ENCODE data around the gene KCNMB2.

Gene KCNMB2

GRCh38 chr3:178597371-178597770 lies 61.1 kb downstream of the KCNMB2 start:
- no peaks in the 10 kb centered on the region for H3K4me1 ChIP-seq (ENCODE audit: insufficient read depth, insufficient read length)
- H3K36me3 ChIP-seq (ENCODE audit: insufficient read depth, insufficient read length, low read length): no peaks in the 10 kb centered on the region
- no peak overlapping the region for H3K4me3 ChIP-seq (ENCODE audit: insufficient read length, low read depth)
- TF ChIP-seq SUZ12 (IDR thresholded peaks at IDR 0.05; ENCODE audit: extremely low read depth, insufficient read depth, insufficient read length): no peak
- no peak for TF ChIP-seq ZNF274 (IDR thresholded peaks at IDR 0.05; ENCODE audit: low read depth, low read length)
- TF ChIP-seq YY1 (IDR thresholded peaks at IDR 0.05; ENCODE audit: insufficient read depth, insufficient read length): no peak
- no peak for DNase-seq (ENCODE audit: low read depth, low spot score)
- no peaks in the 10 kb centered on the region for H3K27me3 ChIP-seq (ENCODE audit: insufficient read depth, insufficient read length)
- no peak overlapping the region for H3K9ac ChIP-seq (ENCODE audit: insufficient read length, low read depth)
- H3K9me3 ChIP-seq (ENCODE audit: insufficient read depth, low read length): no peaks in the 10 kb centered on the region

- no peak for DNase-seq (ENCODE audit: low read depth, low spot score)
- TF ChIP-seq YY1 (IDR thresholded peaks at IDR 0.05; ENCODE audit: insufficient read depth, insufficient read length) (no peak), SUZ12 (IDR thresholded peaks at IDR 0.05; ENCODE audit: extremely low read depth, insufficient read depth, insufficient read length) (no peak), ZNF274 (IDR thresholded peaks at IDR 0.05; ENCODE audit: low read depth, low read length) (no peak)
- H3K27me3 ChIP-seq (ENCODE audit: insufficient read depth, insufficient read length): no peaks in the 10 kb centered on the region
- no peaks in the 10 kb centered on the region for H3K4me1 ChIP-seq (ENCODE audit: insufficient read depth, insufficient read length)
- no peak overlapping the region for H3K9ac ChIP-seq (ENCODE audit: insufficient read length, low read depth)
- no peaks in the 10 kb centered on the region for H3K36me3 ChIP-seq (ENCODE audit: insufficient read depth, insufficient read length, low read length)
- H3K9me3 ChIP-seq (ENCODE audit: insufficient read depth, low read length): no peaks in the 10 kb centered on the region
- no peak overlapping the region for H3K4me3 ChIP-seq (ENCODE audit: insufficient read length, low read depth)
Observed at GRCh38 chr3:178602856-178603255, 66.6 kb downstream of the KCNMB2 start.

- no peak for TF ChIP-seq SUZ12 (IDR thresholded peaks at IDR 0.05; ENCODE audit: extremely low read depth, insufficient read depth, insufficient read length)
- no peak for TF ChIP-seq YY1 (IDR thresholded peaks at IDR 0.05; ENCODE audit: insufficient read depth, insufficient read length)
- TF ChIP-seq ZNF274 (IDR thresholded peaks at IDR 0.05; ENCODE audit: low read depth, low read length): no peak
- H3K9ac ChIP-seq (ENCODE audit: insufficient read length, low read depth): no peak overlapping the region
- H3K9me3 ChIP-seq (ENCODE audit: insufficient read depth, low read length): no peaks in the 10 kb centered on the region
- H3K4me1 ChIP-seq (ENCODE audit: insufficient read depth, insufficient read length): no peaks in the 10 kb centered on the region
- H3K36me3 ChIP-seq (ENCODE audit: insufficient read depth, insufficient read length, low read length): no peaks in the 10 kb centered on the region
- DNase-seq (ENCODE audit: low read depth, low spot score): no peak
- H3K4me3 ChIP-seq (ENCODE audit: insufficient read length, low read depth): no peak overlapping the region
- H3K27me3 ChIP-seq (ENCODE audit: insufficient read depth, insufficient read length): no peaks in the 10 kb centered on the region
Observed at GRCh38 chr3:178603735-178604134, 67.5 kb downstream of the KCNMB2 start.

GRCh38 chr3:178618197-178618596 lies 82.0 kb downstream of the KCNMB2 start:
- Histone ChIP-seq H3K9me3 (ENCODE audit: insufficient read depth, low read length) (no peaks in the 10 kb centered on the region), H3K4me1 (ENCODE audit: insufficient read depth, insufficient read length) (peaks cover 2% of the 10 kb centered on the region), H3K36me3 (ENCODE audit: insufficient read depth, insufficient read length, low read length) (no peaks in the 10 kb centered on the region), H3K4me3 (ENCODE audit: insufficient read length, low read depth) (no peak overlapping the region), H3K9ac (ENCODE audit: insufficient read length, low read depth) (no peak overlapping the region), H3K27me3 (ENCODE audit: insufficient read depth, insufficient read length) (no peaks in the 10 kb centered on the region)
- DNase-seq (ENCODE audit: low read depth, low spot score): no peak
- TF ChIP-seq YY1 (IDR thresholded peaks at IDR 0.05; ENCODE audit: insufficient read depth, insufficient read length): no peak
- no peak for TF ChIP-seq ZNF274 (IDR thresholded peaks at IDR 0.05; ENCODE audit: low read depth, low read length)
- no peak for TF ChIP-seq SUZ12 (IDR thresholded peaks at IDR 0.05; ENCODE audit: extremely low read depth, insufficient read depth, insufficient read length)

GRCh38 chr3:178618896-178619295 lies 82.7 kb downstream of the KCNMB2 start:
- no peak overlapping the region for H3K9ac ChIP-seq (ENCODE audit: insufficient read length, low read depth)
- no peaks in the 10 kb centered on the region for H3K9me3 ChIP-seq (ENCODE audit: insufficient read depth, low read length)
- no peak overlapping the region for H3K4me3 ChIP-seq (ENCODE audit: insufficient read length, low read depth)
- no peaks in the 10 kb centered on the region for H3K27me3 ChIP-seq (ENCODE audit: insufficient read depth, insufficient read length)
- H3K36me3 ChIP-seq (ENCODE audit: insufficient read depth, insufficient read length, low read length): no peaks in the 10 kb centered on the region
- TF ChIP-seq ZNF274 (IDR thresholded peaks at IDR 0.05; ENCODE audit: low read depth, low read length) (no peak), YY1 (IDR thresholded peaks at IDR 0.05; ENCODE audit: insufficient read depth, insufficient read length) (no peak), SUZ12 (IDR thresholded peaks at IDR 0.05; ENCODE audit: extremely low read depth, insufficient read depth, insufficient read length) (no peak)
- peaks cover 2% of the 10 kb centered on the region for H3K4me1 ChIP-seq (ENCODE audit: insufficient read depth, insufficient read length)
- DNase-seq (ENCODE audit: low read depth, low spot score): no peak

GRCh38 chr3:178623666-178624255 lies 87.5 kb downstream of the KCNMB2 start:
- TF ChIP-seq SUZ12 (IDR thresholded peaks at IDR 0.05; ENCODE audit: extremely low read depth, insufficient read depth, insufficient read length): no peak
- TF ChIP-seq YY1 (IDR thresholded peaks at IDR 0.05; ENCODE audit: insufficient read depth, insufficient read length): no peak
- no peak for TF ChIP-seq ZNF274 (IDR thresholded peaks at IDR 0.05; ENCODE audit: low read depth, low read length)
- H3K9me3 ChIP-seq (ENCODE audit: insufficient read depth, low read length): no peaks in the 10 kb centered on the region
- H3K36me3 ChIP-seq (ENCODE audit: insufficient read depth, insufficient read length, low read length): no peaks in the 10 kb centered on the region
- DNase-seq (ENCODE audit: low read depth, low spot score): no peak
- H3K4me3 ChIP-seq (ENCODE audit: insufficient read length, low read depth): no peak overlapping the region
- no peaks in the 10 kb centered on the region for H3K27me3 ChIP-seq (ENCODE audit: insufficient read depth, insufficient read length)
- H3K9ac ChIP-seq (ENCODE audit: insufficient read length, low read depth): no peak overlapping the region
- H3K4me1 ChIP-seq (ENCODE audit: insufficient read depth, insufficient read length): no peaks in the 10 kb centered on the region

GRCh38 chr3:178624276-178624675 lies 88.0 kb downstream of the KCNMB2 start:
- DNase-seq (ENCODE audit: low read depth, low spot score): no peak
- no peaks in the 10 kb centered on the region for H3K36me3 ChIP-seq (ENCODE audit: insufficient read depth, insufficient read length, low read length)

More at GRCh38 chr3:178624276-178624675, 88.0 kb downstream of the KCNMB2 start:
- Histone ChIP-seq H3K9ac (ENCODE audit: insufficient read length, low read depth) (no peak overlapping the region), H3K4me1 (ENCODE audit: insufficient read depth, insufficient read length) (no peaks in the 10 kb centered on the region), H3K4me3 (ENCODE audit: insufficient read length, low read depth) (no peak overlapping the region), H3K27me3 (ENCODE audit: insufficient read depth, insufficient read length) (no peaks in the 10 kb centered on the region), H3K9me3 (ENCODE audit: insufficient read depth, low read length) (no peaks in the 10 kb centered on the region)
- TF ChIP-seq ZNF274 (IDR thresholded peaks at IDR 0.05; ENCODE audit: low read depth, low read length): no peak
- no peak for TF ChIP-seq YY1 (IDR thresholded peaks at IDR 0.05; ENCODE audit: insufficient read depth, insufficient read length)
- TF ChIP-seq SUZ12 (IDR thresholded peaks at IDR 0.05; ENCODE audit: extremely low read depth, insufficient read depth, insufficient read length): no peak

Measured in NT2/D1 (cell line).